Thoracic aorta (tissue), 2 donors: ENCODE measurements around the gene XRCC3. TPM values are rescaled to one million over a fixed set of nuclear protein-coding genes. Genes with fewer than 3 reads are reported as not detected.
A peak's percentile ranks its signal among the peaks of the same experiment; 100 is the strongest.

Source experiments
- ATAC-seq: fragments of 150-250 bp; one replicate; pipeline ENCODE4 v1.8.0; 2017; ENCODE audit warnings: low read depth; ENCODE audit not compliant: insufficient number of reproducible peaks, low FRiP score
- DNase-seq: peaks from one replicate; pipeline ENCODE4 v3.0.0-alpha.2; 2020; ENCODE audit warnings: low spot score
- H3K27ac ChIP-seq, 2 donors: fragments of 200-600 bp; sonication (generic); 1 replicate in 1 of 2; 2 replicates in 1 of 2; pipeline ENCODE4 v1.5.1; 2016; ENCODE audit warnings: mild to moderate bottlenecking in 2 of 2, moderate library complexity in 2 of 2
- H3K27me3 ChIP-seq: fragments of 200-600 bp; sonication (generic); replicated peaks from 2 replicates; pipeline ENCODE4 v1.6.0; 2016; ENCODE audit warnings: mild to moderate bottlenecking; ENCODE audit not compliant: insufficient read depth
- H3K36me3 ChIP-seq: fragments of 200-600 bp; sonication (generic); one replicate; pipeline ENCODE4 v1.5.1; 2016
- H3K4me1 ChIP-seq, 2 donors: fragments of 200-600 bp; sonication (generic); 1 replicate in 1 of 2; 2 replicates in 1 of 2; pipeline versions ENCODE4 v1.5.1 to v1.6.0; 2016; ENCODE audit warnings: low read depth in 2 of 2, mild to moderate bottlenecking in 1 of 2; ENCODE audit not compliant: control insufficient read depth in 1 of 2
- H3K4me3 ChIP-seq: fragments of 200-600 bp; sonication (generic); 2 replicates; pipeline ENCODE4 v1.5.1; 2016; ENCODE audit warnings: mild to moderate bottlenecking
- H3K9me3 ChIP-seq: fragments of 200-600 bp; sonication (generic); 2 replicates; pipeline ENCODE4 v1.5.1; 2016
- CTCF ChIP-seq: fragments of 200-600 bp; sonication (generic); IDR thresholded peaks from one replicate; pipeline ENCODE4 v1.5.1; 2019; ENCODE audit warnings: antibody characterized with exemption
- total RNA-seq, 2 donors: library from RNA; depleted of rRNA; stranded (reverse); fragments of >200 nt; gene quantifications; one replicate each; pipeline versions ENCODE4 v1.1.0 to v1.2.3, GENCODE V29; 2016

The XRCC3 gene
- total RNA-seq, 2 donors from 2014 or later, result 8.4 to 18.5 TPM

GRCh38 chr14:103687712-103688111, 27.5 kb downstream of the XRCC3 start:
- Histone ChIP-seq H3K36me3 (peaks cover 45% of the 10 kb centered on the region), H3K27ac (peak overlapping the region; percentile 57 to 60), H3K4me1 (peaks cover 8 to 39% of the 10 kb centered on the region in 2 donors), H3K27me3 (no peaks in the 10 kb centered on the region), H3K4me3 (no peak overlapping the region), H3K9me3 (no peaks in the 10 kb centered on the region)
- no peak for DNase-seq
- TF ChIP-seq CTCF, result no peak
- no peak for ATAC-seq

GRCh38 chr14:103686831-103687485, 28.3 kb downstream of the XRCC3 start:
- Histone ChIP-seq H3K27me3 (no peaks in the 10 kb centered on the region), H3K27ac (peak overlapping the region; percentile 57 to 60), H3K4me3 (no peak overlapping the region), H3K4me1 (peaks cover 8 to 39% of the 10 kb centered on the region in 2 donors), H3K9me3 (no peaks in the 10 kb centered on the region), H3K36me3 (peaks cover 46% of the 10 kb centered on the region)
- TF ChIP-seq CTCF, result no peak
- no peak for DNase-seq
- no peak for ATAC-seq

GRCh38 chr14:103685276-103686211, 29.7 kb downstream of the XRCC3 start:
- ATAC-seq (no peak), DNase-seq (no peak)
- Histone ChIP-seq H3K27ac (no peak overlapping the region), H3K4me3 (no peak overlapping the region), H3K36me3 (peaks cover 60% of the 10 kb centered on the region), H3K9me3 (no peaks in the 10 kb centered on the region), H3K4me1 (peaks cover 8 to 42% of the 10 kb centered on the region in 2 donors), H3K27me3 (no peaks in the 10 kb centered on the region)
- no peak for TF ChIP-seq CTCF

GRCh38 chr14:103684871-103685270, 30.4 kb downstream of the XRCC3 start:
- Histone ChIP-seq H3K9me3 (no peaks in the 10 kb centered on the region), H3K4me1 (peaks cover 12 to 42% of the 10 kb centered on the region in 2 donors), H3K27ac (no peak overlapping the region), H3K36me3 (peaks cover 64% of the 10 kb centered on the region), H3K4me3 (no peak overlapping the region), H3K27me3 (no peaks in the 10 kb centered on the region)
- DNase-seq (no peak), ATAC-seq (no peak)
- TF ChIP-seq CTCF, result no peak

GRCh38 chr14:103684471-103684870, 30.8 kb downstream of the XRCC3 start:
- Histone ChIP-seq H3K27ac (no peak overlapping the region), H3K9me3 (no peaks in the 10 kb centered on the region), H3K27me3 (no peaks in the 10 kb centered on the region), H3K4me3 (no peak overlapping the region), H3K36me3 (peaks cover 67% of the 10 kb centered on the region), H3K4me1 (peaks cover 10 to 43% of the 10 kb centered on the region in 2 donors)
- ATAC-seq (no peak), DNase-seq (no peak)
- TF ChIP-seq CTCF, result no peak
